Gastroesophageal sphincter (tissue), 4 donors: ENCODE results near the gene TSEN34. TPM values are rescaled to one million over a fixed set of nuclear protein-coding genes. Genes with fewer than 3 reads are reported as not detected.

Experiments used
- ATAC-seq: fragments of 150-250 bp; one replicate; pipeline ENCODE4 v1.9.1; 2016; ENCODE audit warnings: mild to moderate bottlenecking, moderate library complexity
- H3K27ac ChIP-seq, 4 donors: fragments of 200-600 bp; sonication (generic) in 3 of 4; 1 replicate in 3 of 4; 2 replicates in 1 of 4; pipeline ENCODE4 v1.5.1; 2016 to 2019
- H3K27me3 ChIP-seq: fragments of 200-600 bp; sonication (generic); one replicate; pipeline ENCODE4 v1.5.1; 2019
- H3K36me3 ChIP-seq, 2 donors: fragments of 200-600 bp; sonication (generic); one replicate each; pipeline ENCODE4 v1.5.1; 2019; ENCODE audit warnings: control low read depth in 1 of 2
- H3K4me1 ChIP-seq, 3 donors: fragments of 200-600 bp; sonication (generic); 1 replicate in 2 of 3; 2 replicates in 1 of 3; pipeline ENCODE4 v1.5.1; 2016 to 2019; ENCODE audit warnings: control low read depth in 2 of 3
- H3K4me3 ChIP-seq, 2 donors: fragments of 200-600 bp; sonication (generic); one replicate each; pipeline ENCODE4 v1.5.1; 2019; ENCODE audit warnings: mild to moderate bottlenecking in 1 of 2, moderate library complexity in 1 of 2
- H3K9me3 ChIP-seq, 3 donors: fragments of 200-600 bp; sonication (generic); one replicate each; pipeline ENCODE4 v1.5.1; 2017 to 2019; ENCODE audit warnings: control low read depth in 2 of 3
- EP300 ChIP-seq: sonication (generic); formaldehyde crosslinking; IDR thresholded peaks from one replicate; pipeline ENCODE4 v1.6.1; 2017; ENCODE audit warnings: antibody characterized with exemption, mild to moderate bottlenecking
- POLR2A ChIP-seq, 2 donors: fragments of 450-650 bp; IDR thresholded peaks; one replicate each; pipeline ENCODE4 v1.6.1; 2017; ENCODE audit warnings: antibody characterized with exemption in 2 of 2, mild to moderate bottlenecking in 2 of 2, moderate library complexity in 1 of 2
- POLR2AphosphoS5 ChIP-seq: sonication (generic); formaldehyde crosslinking; IDR thresholded peaks from one replicate; pipeline ENCODE4 v1.6.1; 2017; ENCODE audit warnings: antibody characterized with exemption
- WGBS, 2 donors: methylation state at CpG; one replicate each; pipeline ENCODE4 v1.1.5; 2018; ENCODE audit warnings: low coverage in 1 of 2; 5-methylcytosine and 5-hydroxymethylcytosine counted together
- total RNA-seq, 4 donors: library from RNA; depleted of rRNA; stranded (reverse); fragments of >200 nt; gene quantifications; one replicate each; pipeline ENCODE4 v1.1.0, GENCODE V29; 2016
- TF ChIP-seq, protein P1 (sequence below), 4 experiments: fragments of 200-600 bp in 2 of 4; fragments of 450-650 bp in 2 of 4; sonication (generic) in 1 of 4; IDR thresholded peaks; one replicate each; pipeline ENCODE4 v1.5.1; 2017 to 2019; ENCODE audit warnings: antibody characterized with exemption in 4 of 4, mild to moderate bottlenecking in 2 of 4, moderate library complexity in 2 of 4

TSEN34 gene
- total RNA-seq, 4 donors from 2014 or later, result 57.4 to 73.2 (median 69.8) TPM

DNA sequence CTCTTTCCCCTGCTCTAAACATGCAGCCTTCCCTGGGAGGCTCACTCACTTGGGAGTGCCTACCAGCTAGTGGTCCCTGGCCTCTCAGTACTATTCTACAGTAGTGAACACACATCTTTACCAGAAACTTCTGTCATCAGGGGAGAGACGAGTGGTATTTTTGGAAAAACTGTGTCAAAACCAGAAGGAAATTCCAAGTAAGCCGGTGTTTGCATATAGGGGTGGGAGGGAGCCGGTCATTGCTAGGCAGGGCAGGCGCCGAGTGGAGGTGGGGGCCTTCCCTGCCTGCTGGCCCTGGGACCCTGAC is 16.5 kb downstream of the TSEN34 start:
- H3K27ac ChIP-seq, result peak overlapping the region in 3 of 4 donors; percentile 29 to 60 (median 50)
- H3K36me3 ChIP-seq, result peaks cover 0 to 58% of the 10 kb centered on the region in 2 donors
- H3K27me3 ChIP-seq, result no peaks in the 10 kb centered on the region
- peaks cover 0 to 82% (median 36%) of the 10 kb centered on the region in 3 donors for H3K4me1 ChIP-seq
- no peaks in the 10 kb centered on the region for H3K9me3 ChIP-seq
- TF ChIP-seq POLR2AphosphoS5 (no peak), EP300 (no peak), POLR2A (IDR thresholded peaks at IDR 0.05) (no peak)
- TF ChIP-seq, protein P1, sequence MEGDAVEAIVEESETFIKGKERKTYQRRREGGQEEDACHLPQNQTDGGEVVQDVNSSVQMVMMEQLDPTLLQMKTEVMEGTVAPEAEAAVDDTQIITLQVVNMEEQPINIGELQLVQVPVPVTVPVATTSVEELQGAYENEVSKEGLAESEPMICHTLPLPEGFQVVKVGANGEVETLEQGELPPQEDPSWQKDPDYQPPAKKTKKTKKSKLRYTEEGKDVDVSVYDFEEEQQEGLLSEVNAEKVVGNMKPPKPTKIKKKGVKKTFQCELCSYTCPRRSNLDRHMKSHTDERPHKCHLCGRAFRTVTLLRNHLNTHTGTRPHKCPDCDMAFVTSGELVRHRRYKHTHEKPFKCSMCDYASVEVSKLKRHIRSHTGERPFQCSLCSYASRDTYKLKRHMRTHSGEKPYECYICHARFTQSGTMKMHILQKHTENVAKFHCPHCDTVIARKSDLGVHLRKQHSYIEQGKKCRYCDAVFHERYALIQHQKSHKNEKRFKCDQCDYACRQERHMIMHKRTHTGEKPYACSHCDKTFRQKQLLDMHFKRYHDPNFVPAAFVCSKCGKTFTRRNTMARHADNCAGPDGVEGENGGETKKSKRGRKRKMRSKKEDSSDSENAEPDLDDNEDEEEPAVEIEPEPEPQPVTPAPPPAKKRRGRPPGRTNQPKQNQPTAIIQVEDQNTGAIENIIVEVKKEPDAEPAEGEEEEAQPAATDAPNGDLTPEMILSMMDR (IDR thresholded peaks at IDR 0.05), result no peak
- ATAC-seq, result no peak
- WGBS, 2 donors, result 60% methylated on average over 5 of the region's 5 CpGs; no CpG with 5 or more reads in 1 of the 2 donors
- H3K4me3 ChIP-seq, result no peak overlapping the region

DNA sequence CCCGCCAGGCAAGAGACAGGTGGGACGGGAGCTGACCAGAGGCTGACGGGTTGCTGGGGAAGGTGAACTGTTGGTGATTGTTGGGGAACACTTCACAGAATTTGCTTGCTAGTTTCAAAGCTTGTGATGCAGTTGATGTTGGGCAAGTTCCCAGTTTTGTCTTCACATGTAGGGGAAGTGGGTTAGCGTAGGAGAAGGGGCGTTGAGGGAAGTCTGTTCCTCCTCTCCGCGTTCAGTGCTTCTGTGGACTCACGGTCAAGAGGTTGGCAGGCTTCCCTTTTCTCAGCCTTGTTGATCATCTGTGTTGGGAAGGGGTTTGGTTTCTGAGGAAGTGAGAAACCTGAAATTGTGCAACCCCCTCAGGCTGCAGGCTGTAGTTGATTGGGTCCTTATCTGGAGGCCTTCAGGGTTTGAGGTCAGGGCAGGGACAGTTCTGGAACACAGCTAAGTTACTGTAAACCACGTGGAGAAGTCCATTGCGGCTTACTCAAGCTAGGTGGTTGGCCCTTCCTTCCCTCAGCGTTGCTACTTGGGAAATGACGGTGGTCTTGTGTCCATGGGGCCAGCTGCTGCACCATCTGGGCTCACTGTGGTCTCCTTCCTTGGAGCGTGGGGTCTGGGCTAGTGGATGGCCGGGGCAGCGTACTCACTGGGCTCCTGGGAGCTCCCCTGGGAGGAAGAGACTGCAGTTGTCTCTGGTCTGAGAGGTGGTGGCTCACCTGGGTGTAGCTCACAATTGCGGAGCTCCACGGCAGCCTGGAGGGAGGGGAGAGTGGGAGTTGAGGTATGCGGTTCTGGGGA is 17.1 kb downstream of the TSEN34 start:
- H3K27ac ChIP-seq, result peak overlapping the region in 3 of 4 donors; percentile 68 to 90 (median 82)
- H3K9me3 ChIP-seq, result no peaks in the 10 kb centered on the region
- H3K36me3 ChIP-seq, result peaks cover 0 to 53% of the 10 kb centered on the region in 2 donors
- no peak overlapping the region for H3K4me3 ChIP-seq
- peak; percentile 71 for ATAC-seq
- TF ChIP-seq, protein P1 (IDR thresholded peaks at IDR 0.05), result no peak
- TF ChIP-seq POLR2AphosphoS5 (peak; percentile 43), POLR2A (IDR thresholded peaks at IDR 0.05) (peak in 1 of 2 donors; percentile 18)
- peaks cover 0 to 77% (median 32%) of the 10 kb centered on the region in 3 donors for H3K4me1 ChIP-seq
- no peaks in the 10 kb centered on the region for H3K27me3 ChIP-seq
- WGBS, 2 donors, result 81 to 87% methylated on average over 5 to 7 of the region's 18 CpGs

DNA sequence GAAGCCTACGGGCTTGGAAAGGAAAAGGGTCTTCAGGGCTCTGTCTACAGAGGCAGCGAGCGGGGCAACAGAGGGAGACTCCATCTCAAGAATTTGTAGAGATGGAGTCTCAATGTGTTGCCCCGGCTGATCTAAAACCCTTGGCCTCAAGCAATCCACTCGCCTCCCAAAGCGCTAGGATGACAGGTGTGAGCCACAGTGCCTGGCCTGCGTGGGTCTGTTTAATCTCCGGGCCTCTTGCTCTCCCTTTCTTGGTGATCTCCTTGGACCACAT is 17.6 kb downstream of the TSEN34 start:
- WGBS, 2 donors, result 67 to 72% methylated on average over 1 to 6 of the region's 8 CpGs
- no peaks in the 10 kb centered on the region for H3K9me3 ChIP-seq
- H3K4me1 ChIP-seq, result peaks cover 0 to 71% (median 27%) of the 10 kb centered on the region in 3 donors
- H3K27ac ChIP-seq, result peak overlapping the region in 3 of 4 donors; percentile 68 to 90 (median 82)
- no peak overlapping the region for H3K4me3 ChIP-seq
- ATAC-seq, result no peak
- TF ChIP-seq, protein P1 (IDR thresholded peaks at IDR 0.05), result no peak
- no peak for TF ChIP-seq EP300
- no peak for TF ChIP-seq POLR2AphosphoS5
- TF ChIP-seq POLR2A (IDR thresholded peaks at IDR 0.05), result no peak
- no peaks in the 10 kb centered on the region for H3K27me3 ChIP-seq
- peaks cover 0 to 47% of the 10 kb centered on the region in 2 donors for H3K36me3 ChIP-seq

- WGBS, 2 donors, result no CpG with 5 or more reads among the region's 24 CpGs
- peak; percentile 10 for ATAC-seq
Measured at GRCh38 chr19:54209058-54209810, 18.1 kb downstream of the TSEN34 start.

More at GRCh38 chr19:54209058-54209810, 18.1 kb downstream of the TSEN34 start:
- Histone ChIP-seq H3K4me1 (peaks cover 0 to 66% (median 25%) of the 10 kb centered on the region in 3 donors), H3K27ac (peak overlapping the region in 3 of 4 donors; percentile 68 to 90 (median 82)), H3K27me3 (no peaks in the 10 kb centered on the region), H3K4me3 (no peak overlapping the region), H3K36me3 (peaks cover 0 to 42% of the 10 kb centered on the region in 2 donors), H3K9me3 (no peaks in the 10 kb centered on the region)
- no peak for TF ChIP-seq EP300
- TF ChIP-seq, protein P1 (IDR thresholded peaks at IDR 0.05), result no peak
- no peak for TF ChIP-seq POLR2A (IDR thresholded peaks at IDR 0.05)
- TF ChIP-seq POLR2AphosphoS5, result no peak
